Colonic mucosa (tissue), 4 donors: ENCODE results near the gene TMEM39B. TPM values are rescaled to one million over a fixed set of nuclear protein-coding genes. Genes with fewer than 3 reads are reported as not detected.
A peak's percentile ranks its signal among the peaks of the same experiment; 100 is the strongest.
"Not testable (repeated sequence)": the region's sequence is repeated elsewhere in the genome, so short reads cannot be mapped to it uniquely, and the experiment has no call there.

Experiments used
- DNase-seq: peaks from one replicate; pipeline ENCODE4 v3.0.0-alpha.2; 2020
- H3K27ac ChIP-seq: fragments of 200-600 bp; one replicate; pipeline ENCODE4 v1.8.0; 2021
- H3K27me3 ChIP-seq: fragments of 200-600 bp; one replicate; pipeline ENCODE4 v1.8.0; 2021
- H3K36me3 ChIP-seq: fragments of 200-600 bp; one replicate; pipeline ENCODE4 v1.8.0; 2021
- H3K4me1 ChIP-seq: fragments of 200-600 bp; one replicate; pipeline ENCODE4 v1.8.0; 2021; ENCODE audit warnings: mild to moderate bottlenecking
- H3K4me3 ChIP-seq: fragments of 200-600 bp; one replicate; pipeline ENCODE4 v1.8.0; 2021
- H3K9ac ChIP-seq, 2 donors: one replicate each; pipeline ENCODE4 v1.7.0; 2013; ENCODE audit warnings: control low read depth in 2 of 2, low read depth in 2 of 2, low read length in 2 of 2
- H3K9me3 ChIP-seq: fragments of 200-600 bp; one replicate; pipeline ENCODE4 v1.8.0; 2021
- intact Hi-C: fragments of 100-400 bp; cut with DNase I; formaldehyde crosslinking; loops from one replicate; pipeline ENCODE4 v1.14.1; 2022
- total RNA-seq, 2 donors: library from RNA; stranded (reverse); fragmentation: NEBNext Ultra II Directional in 1 of 2; extraction: Animal tissue kit (Norgen Biotek cat#: 25700) in 1 of 2; gene quantifications; one replicate each; pipeline ENCODE4 v1.2.1, GENCODE V29; 2021
- TF ChIP-seq, protein P1 (sequence below): fragments of 200-600 bp; IDR thresholded peaks from one replicate; pipeline ENCODE4 v1.8.0; 2022; ENCODE audit warnings: antibody characterized with exemption, mild to moderate bottlenecking
- donor health status: healthy.
- donor health status: DM: no; HTN: no; CAD: no.
- donor health status: DM: no; HTN: no; CAD: no.

TMEM39B gene
- total RNA-seq, 2 donors from 2014 or later, result 12.3 to 18.2 TPM

DNA sequence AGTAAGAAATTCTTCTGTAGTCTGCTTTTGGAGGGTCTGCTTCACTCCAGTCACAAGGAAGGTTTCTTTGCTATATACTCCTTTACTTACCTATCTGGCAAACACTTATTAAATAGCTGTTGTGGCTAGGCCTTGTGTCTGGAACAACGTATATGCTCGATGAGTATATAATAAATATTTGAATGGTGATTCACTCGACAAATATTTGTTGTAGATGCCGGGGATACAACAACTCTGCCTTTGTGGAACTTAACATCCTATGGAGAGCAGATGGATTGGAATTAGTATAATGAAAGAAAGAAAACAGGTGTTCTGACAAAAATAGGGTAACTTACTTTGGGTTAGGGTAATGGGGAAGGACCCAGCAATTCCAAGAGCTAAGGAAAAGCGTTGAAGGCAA lies 66.2 kb downstream of the TMEM39B start:
- H3K9ac ChIP-seq, result no peak overlapping the region
- H3K4me1 ChIP-seq, result no peaks in the 10 kb centered on the region
- DNase-seq, result no peak
- no peak overlapping the region for H3K4me3 ChIP-seq
- no peaks in the 10 kb centered on the region for H3K36me3 ChIP-seq
- TF ChIP-seq, protein P1, sequence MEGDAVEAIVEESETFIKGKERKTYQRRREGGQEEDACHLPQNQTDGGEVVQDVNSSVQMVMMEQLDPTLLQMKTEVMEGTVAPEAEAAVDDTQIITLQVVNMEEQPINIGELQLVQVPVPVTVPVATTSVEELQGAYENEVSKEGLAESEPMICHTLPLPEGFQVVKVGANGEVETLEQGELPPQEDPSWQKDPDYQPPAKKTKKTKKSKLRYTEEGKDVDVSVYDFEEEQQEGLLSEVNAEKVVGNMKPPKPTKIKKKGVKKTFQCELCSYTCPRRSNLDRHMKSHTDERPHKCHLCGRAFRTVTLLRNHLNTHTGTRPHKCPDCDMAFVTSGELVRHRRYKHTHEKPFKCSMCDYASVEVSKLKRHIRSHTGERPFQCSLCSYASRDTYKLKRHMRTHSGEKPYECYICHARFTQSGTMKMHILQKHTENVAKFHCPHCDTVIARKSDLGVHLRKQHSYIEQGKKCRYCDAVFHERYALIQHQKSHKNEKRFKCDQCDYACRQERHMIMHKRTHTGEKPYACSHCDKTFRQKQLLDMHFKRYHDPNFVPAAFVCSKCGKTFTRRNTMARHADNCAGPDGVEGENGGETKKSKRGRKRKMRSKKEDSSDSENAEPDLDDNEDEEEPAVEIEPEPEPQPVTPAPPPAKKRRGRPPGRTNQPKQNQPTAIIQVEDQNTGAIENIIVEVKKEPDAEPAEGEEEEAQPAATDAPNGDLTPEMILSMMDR, result no peak
- no peaks in the 10 kb centered on the region for H3K9me3 ChIP-seq
- no peaks in the 10 kb centered on the region for H3K27me3 ChIP-seq
- H3K27ac ChIP-seq, result no peak overlapping the region
- intact Hi-C loops, result no loop called here

DNA sequence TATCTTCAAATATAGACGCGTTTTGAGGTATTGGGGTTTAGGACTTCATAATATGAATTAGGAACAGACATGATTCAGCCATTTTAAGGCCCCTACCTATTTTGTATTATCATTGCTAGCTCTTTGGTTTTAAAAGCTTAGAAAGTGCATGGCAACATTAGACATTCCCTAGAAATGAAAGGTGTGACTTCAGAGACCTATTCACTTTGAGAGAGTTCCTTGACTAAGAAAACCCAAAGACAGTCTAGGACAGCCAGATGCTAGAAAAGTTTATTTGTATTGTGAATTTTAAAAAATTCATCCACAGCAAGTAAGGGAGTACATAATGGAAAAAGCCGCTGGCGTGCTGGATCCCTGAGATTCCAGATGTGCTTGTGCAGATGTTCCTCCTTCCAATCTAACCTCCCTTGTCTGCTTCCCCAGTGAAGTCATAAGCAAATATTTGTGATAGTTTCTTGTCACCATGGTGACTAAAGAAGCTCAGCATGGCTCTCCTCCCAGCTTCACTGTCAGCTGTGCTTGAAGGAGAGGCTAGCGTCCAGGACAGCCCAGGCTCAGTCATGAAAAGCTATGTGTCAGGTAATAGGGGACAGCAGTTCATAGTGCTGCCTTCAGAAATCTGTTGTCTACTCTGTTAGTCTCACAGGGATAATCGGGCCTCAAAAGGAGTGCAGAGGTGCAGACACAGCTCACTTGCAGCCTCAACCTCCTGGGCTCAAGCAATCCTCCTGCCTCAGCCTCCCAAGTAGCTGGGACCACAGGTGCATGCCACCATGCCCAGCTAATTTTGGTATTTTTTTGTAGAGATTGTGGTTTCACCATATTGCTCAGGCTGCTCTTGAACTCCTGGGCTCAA lies 69.9 kb downstream of the TMEM39B start:
- no peak overlapping the region for H3K27ac ChIP-seq
- TF ChIP-seq, protein P1, result no peak
- peak; percentile 20 for DNase-seq
- no peaks in the 10 kb centered on the region for H3K36me3 ChIP-seq
- H3K9ac ChIP-seq, result peak overlapping the region in 1 of 2 donors; percentile 12
- intact Hi-C loops, result no loop called here
- H3K9me3 ChIP-seq, result no peaks in the 10 kb centered on the region
- H3K4me1 ChIP-seq, result no peaks in the 10 kb centered on the region
- no peaks in the 10 kb centered on the region for H3K27me3 ChIP-seq
- no peak overlapping the region for H3K4me3 ChIP-seq

DNA sequence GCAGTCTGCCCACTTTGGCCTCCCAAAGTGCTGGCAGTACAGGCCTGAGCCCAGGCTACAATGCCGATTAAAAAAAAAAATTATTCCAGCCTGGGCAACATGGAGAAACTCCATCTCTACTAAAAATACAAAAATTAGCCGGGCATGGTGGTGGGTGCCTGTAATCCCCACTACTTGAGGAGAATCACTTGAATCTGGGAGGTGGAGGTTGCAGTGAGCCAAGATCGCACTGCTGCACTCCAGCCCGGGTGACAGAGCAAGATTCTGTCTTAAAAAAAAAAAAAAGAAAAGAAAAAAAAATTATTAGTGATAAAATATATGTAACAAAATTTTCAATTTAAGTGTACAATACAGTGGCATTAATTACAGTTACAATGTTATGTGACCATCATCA lies 70.6 kb downstream of the TMEM39B start:
- H3K9ac ChIP-seq, H3K9me3 ChIP-seq, H3K27me3 ChIP-seq, H3K4me1 ChIP-seq, H3K27ac ChIP-seq, intact Hi-C loops, H3K36me3 ChIP-seq, DNase-seq, H3K4me3 ChIP-seq: not testable (repeated sequence)

DNA sequence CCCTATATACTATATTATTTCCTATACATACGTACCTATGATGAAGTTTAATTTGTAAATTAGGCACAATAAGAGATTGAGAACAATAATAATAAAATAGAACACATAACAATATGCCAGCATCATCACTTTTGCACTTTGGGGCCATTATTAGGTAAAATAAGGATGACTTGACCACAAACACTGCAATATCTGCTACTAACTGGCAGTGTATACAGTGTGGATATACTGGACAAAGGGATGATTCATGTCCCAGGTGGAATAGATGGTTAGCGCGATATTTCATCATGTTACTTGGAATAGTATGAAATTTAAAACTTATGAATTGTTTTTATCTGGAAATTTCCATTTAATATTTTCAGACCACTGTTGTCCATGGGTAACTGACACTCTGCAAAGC lies 71.3 kb downstream of the TMEM39B start:
- Histone ChIP-seq H3K27me3 (no peaks in the 10 kb centered on the region), H3K27ac (no peak overlapping the region), H3K4me1 (no peaks in the 10 kb centered on the region), H3K9ac (no peak overlapping the region), H3K4me3 (no peak overlapping the region), H3K9me3 (no peaks in the 10 kb centered on the region), H3K36me3 (no peaks in the 10 kb centered on the region)
- DNase-seq, result no peak
- TF ChIP-seq, protein P1, result no peak
- intact Hi-C loops, result no loop called here

DNA sequence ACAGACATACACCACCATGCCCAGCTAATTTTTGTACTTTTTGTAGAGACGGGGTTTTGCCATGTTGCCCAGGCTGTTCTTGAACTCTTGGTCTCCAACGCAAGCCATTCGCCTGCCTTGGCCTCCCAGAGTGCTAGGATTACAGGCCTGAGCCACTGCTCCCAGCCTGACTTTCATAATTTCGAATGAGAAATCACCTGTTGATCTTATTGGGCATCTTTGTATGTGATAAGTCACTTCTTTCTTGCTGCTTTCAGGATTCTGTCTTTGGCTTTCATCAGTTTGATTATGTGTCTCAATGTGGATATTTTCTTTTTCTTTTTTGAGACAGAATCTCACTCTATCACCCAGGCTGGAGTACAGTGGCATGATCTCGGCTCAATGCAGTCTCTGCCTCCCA lies 75.1 kb downstream of the TMEM39B start:
- H3K9ac ChIP-seq, DNase-seq, intact Hi-C loops, H3K4me1 ChIP-seq, H3K9me3 ChIP-seq, H3K4me3 ChIP-seq, H3K36me3 ChIP-seq, H3K27ac ChIP-seq, H3K27me3 ChIP-seq: not testable (repeated sequence)

DNA sequence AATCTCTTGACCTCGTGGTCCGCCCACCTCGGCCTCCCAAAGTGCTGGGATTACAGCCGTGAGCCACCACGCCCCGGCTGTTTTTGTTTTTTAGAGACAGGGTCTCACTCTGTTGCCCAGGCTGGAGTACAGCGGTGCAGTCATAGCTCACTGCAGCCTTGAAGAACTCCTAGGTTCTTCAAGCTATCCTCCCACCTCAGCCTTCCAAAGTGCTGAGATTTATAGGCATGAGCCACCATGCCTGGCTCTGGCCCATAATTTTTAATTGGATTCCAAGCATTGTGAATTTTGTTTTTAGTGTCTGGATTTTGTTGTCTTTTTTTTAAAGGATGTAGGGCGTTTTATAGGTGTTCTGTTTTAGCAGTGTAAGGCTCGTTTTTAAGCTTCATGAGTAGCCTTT lies 78.1 kb downstream of the TMEM39B start:
- TF ChIP-seq, protein P1, result no peak
- H3K4me3 ChIP-seq, result no peak overlapping the region
- H3K27ac ChIP-seq, result no peak overlapping the region
- no peak for DNase-seq
- intact Hi-C loops, result no loop called here
- H3K4me1 ChIP-seq, result no peaks in the 10 kb centered on the region
- no peaks in the 10 kb centered on the region for H3K9me3 ChIP-seq
- H3K9ac ChIP-seq, result no peak overlapping the region
- no peaks in the 10 kb centered on the region for H3K27me3 ChIP-seq
- H3K36me3 ChIP-seq, result no peaks in the 10 kb centered on the region
